Fibroblast of peridontal ligament (primary cell): ENCODE results near the gene MINK1.

Source experiments
- DNase-seq: peaks from one replicate; pipeline ENCODE4 v3.0.0-alpha.2; 2010; ENCODE audit errors: extremely low read depth

Gene MINK1

GRCh38 chr17:4872786-4873185 lies 39.6 kb downstream of the MINK1 start:
- no peak for DNase-seq

DNA sequence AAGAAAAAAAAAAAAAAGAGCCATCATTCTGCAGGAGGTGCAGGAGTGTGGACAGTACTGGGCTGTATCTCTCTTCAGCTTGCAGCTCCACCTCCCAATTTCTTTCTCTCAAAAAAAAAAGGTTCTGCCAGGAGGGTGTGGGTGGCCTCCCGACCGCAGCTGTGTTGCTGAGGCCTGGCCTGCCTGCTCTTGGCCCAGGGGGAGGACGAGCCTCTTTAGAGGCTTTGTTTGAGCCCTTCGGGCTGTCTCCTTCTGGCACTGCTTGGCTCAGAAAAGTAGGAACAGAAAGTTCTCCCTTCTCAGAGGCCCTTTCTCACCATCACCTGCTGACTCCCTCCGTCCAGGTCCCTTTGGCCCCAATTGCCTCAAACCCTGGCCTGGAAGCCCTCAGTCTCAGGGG lies 43.9 kb downstream of the MINK1 start:
- no peak for DNase-seq

DNA sequence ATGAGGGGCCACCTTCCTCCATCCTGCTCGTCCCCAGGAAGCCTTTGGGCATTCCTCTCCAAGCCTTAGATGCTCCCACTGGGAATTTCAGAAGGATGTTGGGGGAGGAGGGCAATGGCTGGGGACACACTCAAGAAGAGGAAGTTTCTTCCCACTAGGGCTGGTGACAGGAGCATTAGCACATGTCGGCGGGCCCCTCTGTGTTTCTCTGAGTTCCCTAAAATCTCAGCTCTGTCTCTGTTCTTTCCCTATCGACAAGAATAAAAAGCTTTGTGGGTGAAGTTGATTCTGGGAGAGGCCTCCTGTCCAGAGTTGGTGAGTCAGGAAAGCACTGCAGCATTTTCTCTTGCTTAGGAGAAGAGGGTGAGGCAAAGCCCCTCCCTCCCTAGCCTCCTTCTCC lies 46.5 kb downstream of the MINK1 start:
- DNase-seq, result no peak

DNA sequence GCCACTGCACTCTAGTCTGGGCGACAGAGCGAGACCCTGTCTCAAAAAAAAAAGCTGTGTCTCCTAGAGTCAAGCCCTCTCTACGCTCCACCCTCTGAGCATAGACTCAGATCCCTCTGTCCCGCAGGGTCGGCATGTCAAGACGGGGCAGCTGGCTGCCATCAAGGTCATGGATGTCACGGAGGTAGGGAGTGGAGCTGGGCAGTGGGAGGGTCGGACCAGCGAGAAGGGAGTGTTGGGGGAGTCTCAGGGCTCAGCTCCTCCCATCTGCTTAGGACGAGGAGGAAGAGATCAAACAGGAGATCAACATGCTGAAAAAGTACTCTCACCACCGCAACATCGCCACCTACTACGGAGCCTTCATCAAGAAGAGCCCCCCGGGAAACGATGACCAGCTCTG lies 47.7 kb downstream of the MINK1 start:
- no peak for DNase-seq

GRCh38 chr17:4881761-4882555 lies 48.8 kb downstream of the MINK1 start:
- DNase-seq, result peak; percentile 18

DNA sequence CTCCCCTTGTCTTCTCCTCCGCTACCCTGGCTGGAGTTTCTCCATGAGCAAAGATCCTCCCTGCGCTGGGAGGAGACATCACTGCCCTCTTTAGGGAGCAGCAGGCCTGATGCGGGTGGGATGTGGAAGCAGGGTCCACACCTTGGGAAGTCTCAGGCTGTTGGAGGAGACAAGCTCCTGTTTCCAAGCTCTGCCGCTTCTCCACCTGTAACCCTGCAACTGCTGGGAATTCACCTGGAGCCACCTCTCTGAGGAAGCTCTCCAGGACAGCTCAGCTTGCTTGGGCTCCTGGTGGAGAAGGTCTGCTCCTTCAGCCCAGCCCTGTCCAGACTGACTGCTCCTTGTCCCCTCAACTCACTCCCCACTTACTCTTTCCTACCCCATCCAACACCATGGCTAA lies 51.3 kb downstream of the MINK1 start:
- no peak for DNase-seq

GRCh38 chr17:4886830-4887229 lies 53.7 kb downstream of the MINK1 start:
- no peak for DNase-seq

DNA sequence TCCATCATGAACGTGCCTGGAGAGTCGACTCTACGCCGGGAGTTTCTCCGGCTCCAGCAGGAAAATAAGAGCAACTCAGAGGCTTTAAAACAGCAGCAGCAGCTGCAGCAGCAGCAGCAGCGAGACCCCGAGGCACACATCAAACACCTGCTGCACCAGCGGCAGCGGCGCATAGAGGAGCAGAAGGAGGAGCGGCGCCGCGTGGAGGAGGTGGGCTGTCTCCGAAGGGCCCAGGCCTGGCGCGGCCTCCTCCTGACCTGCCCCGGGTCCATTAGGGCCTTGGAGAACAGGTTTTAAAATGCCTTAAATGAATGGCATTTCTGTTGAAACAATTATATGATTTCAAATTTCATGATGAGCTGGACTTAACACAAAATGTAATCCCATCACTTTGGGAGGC lies 54.4 kb downstream of the MINK1 start:
- no peak for DNase-seq

GRCh38 chr17:4891411-4892410 lies 58.6 kb downstream of the MINK1 start:
- no peak for DNase-seq

- DNase-seq, result no peak
Observed at GRCh38 chr17:4892499-4893221, 59.5 kb downstream of the MINK1 start.

- DNase-seq, result no peak
Observed at GRCh38 chr17:4893272-4893671, 60.1 kb downstream of the MINK1 start.

- DNase-seq, result no peak
Observed at GRCh38 chr17:4893721-4894560, 60.8 kb downstream of the MINK1 start.

GRCh38 chr17:4895121-4895520 lies 62.0 kb downstream of the MINK1 start:
- no peak for DNase-seq

GRCh38 chr17:4895657-4896331 lies 62.7 kb downstream of the MINK1 start:
- no peak for DNase-seq

DNA sequence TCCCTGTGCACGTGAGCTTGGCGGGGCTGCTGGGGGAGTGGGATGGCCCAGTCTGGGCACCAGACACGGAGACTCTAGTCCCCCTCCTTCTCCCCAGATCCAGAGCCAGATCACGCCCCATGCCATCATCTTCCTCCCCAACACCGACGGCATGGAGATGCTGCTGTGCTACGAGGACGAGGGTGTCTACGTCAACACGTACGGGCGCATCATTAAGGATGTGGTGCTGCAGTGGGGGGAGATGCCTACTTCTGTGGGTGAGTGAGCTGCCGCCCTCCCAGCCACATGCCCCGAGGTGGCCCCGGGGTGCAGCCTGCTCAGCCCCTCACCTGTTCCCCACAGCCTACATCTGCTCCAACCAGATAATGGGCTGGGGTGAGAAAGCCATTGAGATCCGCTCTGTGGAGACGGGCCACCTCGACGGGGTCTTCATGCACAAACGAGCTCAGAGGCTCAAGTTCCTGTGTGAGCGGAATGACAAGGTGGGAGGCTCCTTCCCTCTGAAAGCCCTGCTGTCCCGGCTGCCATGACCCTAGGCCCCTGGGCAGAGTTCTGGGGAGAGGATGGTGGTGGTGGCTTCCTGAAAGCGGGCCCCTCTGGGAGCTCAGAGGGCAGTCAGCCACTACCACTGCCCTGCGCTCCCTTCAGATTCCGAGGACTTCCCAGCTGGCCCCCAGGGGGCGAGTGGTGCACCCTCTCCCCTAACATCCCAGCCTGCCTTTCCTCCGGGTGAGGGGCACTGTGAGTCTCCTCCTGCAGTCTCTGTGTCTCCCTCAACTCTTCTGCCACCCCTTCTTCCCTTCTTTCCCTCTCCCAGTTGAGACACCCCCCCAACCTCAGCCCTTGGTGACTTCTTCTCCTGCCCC lies 63.4 kb downstream of the MINK1 start:
- DNase-seq, result no peak

GRCh38 chr17:4897198-4897687 lies 64.1 kb downstream of the MINK1 start:
- DNase-seq, result no peak

DNA sequence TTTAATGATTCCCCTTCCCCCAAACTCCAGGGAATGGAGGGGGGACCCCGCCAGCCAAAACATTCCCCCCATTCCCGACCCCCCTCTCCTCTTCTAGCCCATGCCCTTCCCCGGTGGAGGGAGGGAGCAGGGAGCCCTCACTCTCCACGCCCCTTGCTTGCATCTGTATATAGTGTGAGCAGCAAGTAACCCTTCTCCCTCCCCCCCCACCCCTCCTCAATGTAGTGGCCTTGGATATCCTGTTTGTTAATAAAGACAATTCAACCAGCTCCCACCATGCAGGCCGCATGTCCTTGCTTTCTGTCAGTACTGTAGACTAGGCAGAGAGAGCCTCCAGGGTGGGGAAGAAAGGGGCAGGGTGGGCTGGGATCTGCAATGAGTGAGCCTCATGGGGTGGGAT lies 64.6 kb downstream of the MINK1 start:
- no peak for DNase-seq

GRCh38 chr17:4898351-4898750 lies 65.2 kb downstream of the MINK1 start:
- DNase-seq, result no peak

- no peak for DNase-seq
Observed at GRCh38 chr17:4898927-4899326, 65.8 kb downstream of the MINK1 start.
